Lung (tissue), 12 donors: ENCODE measurements around the gene CRTC3. TPM values are rescaled to one million over a fixed set of nuclear protein-coding genes. Genes with fewer than 3 reads are reported as not detected.

Experiments
- ATAC-seq: fragments of 200-7000 bp; cut with Tn5 transposase; one replicate; pipeline ENCODE4 v1.9.1; 2020; ENCODE audit warnings: moderate number of reproducible peaks; ENCODE audit not compliant: insufficient read depth, low FRiP score
- DNase-seq, 3 donors: peaks; one replicate each; pipeline ENCODE4 v3.0.0-alpha.2; 2013 to 2017
- H3K27ac ChIP-seq, 2 donors: one replicate each; pipeline ENCODE4 v1.5.1; 2013; ENCODE audit warnings: mild to moderate bottlenecking in 2 of 2, moderate library complexity in 2 of 2, control low read depth in 1 of 2, inconsistent platforms in 1 of 2, low read depth in 1 of 2, low read length in 1 of 2
- H3K27me3 ChIP-seq, 3 donors: one replicate each; pipeline ENCODE4 v1.5.1; 2013; ENCODE audit warnings: low read length in 2 of 3; ENCODE audit not compliant: control insufficient read depth in 3 of 3, insufficient read depth in 3 of 3
- H3K36me3 ChIP-seq, 4 donors: one replicate each; pipeline ENCODE4 v1.5.1; 2013; ENCODE audit warnings: low read length in 4 of 4, mild to moderate bottlenecking in 1 of 4, moderate library complexity in 1 of 4; ENCODE audit not compliant: control insufficient read depth in 4 of 4, insufficient read depth in 4 of 4
- H3K4me1 ChIP-seq, 5 donors: one replicate each; pipeline ENCODE4 v1.5.1; 2013; ENCODE audit warnings: low read length in 5 of 5, mild to moderate bottlenecking in 2 of 5, moderate library complexity in 1 of 5; ENCODE audit not compliant: control insufficient read depth in 5 of 5, insufficient read depth in 5 of 5
- H3K4me3 ChIP-seq: one replicate; pipeline ENCODE4 v1.5.1; 2013; ENCODE audit warnings: mild to moderate bottlenecking, control low read depth, moderate library complexity
- H3K9ac ChIP-seq, 2 donors: one replicate each; pipeline ENCODE4 v1.5.1; 2013; ENCODE audit warnings: low read length in 2 of 2, control low read depth in 1 of 2; ENCODE audit not compliant: insufficient read depth in 1 of 2
- H3K9me3 ChIP-seq, 4 donors: one replicate each; pipeline ENCODE4 v1.5.1; 2013; ENCODE audit warnings: low read length in 3 of 4, mild to moderate bottlenecking in 1 of 4, moderate library complexity in 1 of 4; ENCODE audit not compliant: control insufficient read depth in 4 of 4, insufficient read depth in 3 of 4
- WGBS, 2 donors: extraction: QIAGEN DNeasy Blood & Tissue Kit; methylation state at CpG; one replicate each; pipeline ENCODE4 v1.1.7; 2013; 5-methylcytosine and 5-hydroxymethylcytosine counted together
- polyA plus RNA-seq, 2 donors: library from polyadenylated mRNA; stranded (reverse); fragments of 200-250 nt; gene quantifications; one replicate each; pipeline ENCODE4 v1.2.1, GENCODE V29; 2013
- total RNA-seq, 2 donors: library from RNA; depleted of rRNA in 1 of 2; stranded (reverse); fragments of >200 nt in 1 of 2; gene quantifications; one replicate each; pipeline ENCODE4 v1.2.1, GENCODE V29; 2014 to 2021
- TF ChIP-seq, protein P1 (sequence below): IDR thresholded peaks from 2 replicates; pipeline ENCODE4 v1.5.1; 2012; ENCODE audit warnings: mild to moderate bottlenecking; ENCODE audit errors: control extremely low read depth, extremely low read depth
- donor health status: control.
- donor health status: control.
- donor health status: Bipolar disorder and iron deficiency.
- donor health status: healthy.
- donor health status: DM: yes; HTN: yes; CAD: no.

CRTC3 gene
- total and polyA plus RNA-seq, 4 donors, result 12.0 to 47.9 (median 28.2) TPM

DNA sequence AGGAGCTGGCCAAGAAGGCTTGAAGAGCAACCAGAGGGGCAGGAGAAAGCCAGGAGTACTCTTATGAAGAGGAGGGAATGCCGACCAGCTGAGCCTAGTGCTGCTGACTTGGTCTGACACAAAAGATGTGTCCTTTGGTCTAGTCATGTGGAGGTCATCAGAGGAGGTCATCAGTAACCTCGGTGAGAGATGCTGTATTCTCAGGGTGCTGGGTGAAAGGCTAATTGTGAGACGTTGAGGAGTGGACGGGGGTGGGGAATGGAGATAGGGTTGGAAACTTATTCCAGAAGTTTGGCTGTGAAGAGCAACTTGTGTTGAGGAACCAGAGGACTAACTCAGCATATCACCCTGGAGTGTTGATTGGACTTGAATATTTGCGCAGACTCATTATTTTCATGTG is 5.5 kb downstream of the CRTC3 start:
- WGBS, 2 donors, result 75 to 84% methylated on average over 5 of the region's 5 CpGs
- TF ChIP-seq, protein P1, sequence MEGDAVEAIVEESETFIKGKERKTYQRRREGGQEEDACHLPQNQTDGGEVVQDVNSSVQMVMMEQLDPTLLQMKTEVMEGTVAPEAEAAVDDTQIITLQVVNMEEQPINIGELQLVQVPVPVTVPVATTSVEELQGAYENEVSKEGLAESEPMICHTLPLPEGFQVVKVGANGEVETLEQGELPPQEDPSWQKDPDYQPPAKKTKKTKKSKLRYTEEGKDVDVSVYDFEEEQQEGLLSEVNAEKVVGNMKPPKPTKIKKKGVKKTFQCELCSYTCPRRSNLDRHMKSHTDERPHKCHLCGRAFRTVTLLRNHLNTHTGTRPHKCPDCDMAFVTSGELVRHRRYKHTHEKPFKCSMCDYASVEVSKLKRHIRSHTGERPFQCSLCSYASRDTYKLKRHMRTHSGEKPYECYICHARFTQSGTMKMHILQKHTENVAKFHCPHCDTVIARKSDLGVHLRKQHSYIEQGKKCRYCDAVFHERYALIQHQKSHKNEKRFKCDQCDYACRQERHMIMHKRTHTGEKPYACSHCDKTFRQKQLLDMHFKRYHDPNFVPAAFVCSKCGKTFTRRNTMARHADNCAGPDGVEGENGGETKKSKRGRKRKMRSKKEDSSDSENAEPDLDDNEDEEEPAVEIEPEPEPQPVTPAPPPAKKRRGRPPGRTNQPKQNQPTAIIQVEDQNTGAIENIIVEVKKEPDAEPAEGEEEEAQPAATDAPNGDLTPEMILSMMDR, result no peak
- peak overlapping the region in 1 of 2 donors; percentile 59 for H3K27ac ChIP-seq

GRCh38 chr15:90539789-90540188 is 10.1 kb downstream of the CRTC3 start:
- Histone ChIP-seq H3K4me3 (no peak overlapping the region), H3K9ac (no peak overlapping the region), H3K36me3 (peaks cover 1 to 8% (median 7%) of the 10 kb centered on the region in 4 donors), H3K4me1 (peaks cover 0 to 19% (median 4%) of the 10 kb centered on the region in 5 donors), H3K27me3 (no peaks in the 10 kb centered on the region), H3K9me3 (no peaks in the 10 kb centered on the region), H3K27ac (no peak overlapping the region)
- 84 to 87% methylated on average over 10 of the region's 10 CpGs for WGBS, 2 donors
- ATAC-seq, result no peak
- TF ChIP-seq, protein P1, result no peak
- DNase-seq, result no peak

More for the DNA sequence above, 5.5 kb downstream of the CRTC3 start:
- Histone ChIP-seq H3K36me3 (peaks cover 2 to 8% (median 5%) of the 10 kb centered on the region in 4 donors), H3K4me3 (no peak overlapping the region), H3K27me3 (no peaks in the 10 kb centered on the region), H3K9me3 (no peaks in the 10 kb centered on the region), H3K4me1 (peaks cover 0 to 26% (median 11%) of the 10 kb centered on the region in 5 donors), H3K9ac (no peak overlapping the region)
- no peak for ATAC-seq
- no peak for DNase-seq

DNA sequence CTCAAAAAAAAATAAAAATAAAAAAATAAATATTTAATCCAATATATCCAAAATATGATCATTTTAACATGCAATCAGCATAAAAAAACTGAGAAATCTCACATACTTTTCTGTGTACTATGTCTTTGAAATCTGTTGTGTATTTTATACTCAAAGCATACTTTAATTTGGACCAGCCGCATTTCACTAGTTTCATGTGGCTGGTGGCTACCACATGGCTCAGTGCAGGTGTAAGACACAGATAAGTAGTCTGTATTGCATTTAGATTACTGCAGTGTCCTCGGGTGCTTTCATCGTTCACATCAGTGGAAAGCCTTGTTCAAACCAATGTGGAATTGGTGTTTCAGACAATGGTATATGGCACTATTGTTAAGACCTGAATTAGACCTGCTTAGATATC is 11.0 kb downstream of the CRTC3 start:
- no peak overlapping the region for H3K9ac ChIP-seq
- 82 to 90% methylated on average over 3 of the region's 3 CpGs for WGBS, 2 donors
- H3K36me3 ChIP-seq, result peaks cover 1 to 8% (median 6%) of the 10 kb centered on the region in 4 donors
- DNase-seq (no peak), ATAC-seq (no peak)
- H3K27ac ChIP-seq, result no peak overlapping the region
- no peak overlapping the region for H3K4me3 ChIP-seq
- peaks cover 0 to 16% (median 2%) of the 10 kb centered on the region in 5 donors for H3K4me1 ChIP-seq
- H3K9me3 ChIP-seq, result no peaks in the 10 kb centered on the region
- H3K27me3 ChIP-seq, result no peaks in the 10 kb centered on the region
- TF ChIP-seq, protein P1, result no peak

GRCh38 chr15:90545095-90545494 is 15.4 kb downstream of the CRTC3 start:
- H3K9me3 ChIP-seq, result no peaks in the 10 kb centered on the region
- H3K9ac ChIP-seq, result no peak overlapping the region
- H3K4me1 ChIP-seq, result no peaks in the 10 kb centered on the region
- H3K36me3 ChIP-seq, result peaks cover 1 to 4% (median 3%) of the 10 kb centered on the region in 4 donors
- no peaks in the 10 kb centered on the region for H3K27me3 ChIP-seq
- 86 to 87% methylated on average over 7 of the region's 7 CpGs for WGBS, 2 donors
- H3K27ac ChIP-seq, result no peak overlapping the region
- TF ChIP-seq, protein P1, result no peak
- no peak overlapping the region for H3K4me3 ChIP-seq
- DNase-seq (no peak), ATAC-seq (no peak)
